ENCODE measurements around the gene ELMO1. TPM values are rescaled to one million over a fixed set of nuclear protein-coding genes. Genes with fewer than 3 reads are reported as not detected.

ELMO1 gene
- total and polyA plus RNA-seq, 10 of the 15 experiments (the other 5 are each of a cell fraction or from before 2014, with no cell fraction given): 22.6 to 85.9 (median 56.6) TPM

GRCh38 chr7:37443627-37444026, 5.0 kb downstream of the ELMO1 start:
- no peak for TF ChIP-seq FOS (IDR thresholded peaks at IDR 0.05; ENCODE audit: borderline replicate concordance, extremely low read depth, insufficient read length)
- TF ChIP-seq WRNIP1 (IDR thresholded peaks at IDR 0.05; ENCODE audit: borderline replicate concordance, low read depth, low read length): no peak
- no peak for TF ChIP-seq ZNF274 (IDR thresholded peaks at IDR 0.05; ENCODE audit: insufficient read depth, insufficient read length)
- TF ChIP-seq ZBED1 (IDR thresholded peaks at IDR 0.05; ENCODE audit: borderline replicate concordance): no peak
- H3K9ac ChIP-seq (ENCODE audit: control insufficient read depth, insufficient read depth, low read length): no peak overlapping the region
- RAD21 ChIA-PET (ENCODE audit: unreplicated experiment): no interaction called here
- H3K36me3 ChIP-seq (ENCODE audit: control insufficient read depth in 2 of 2, insufficient read depth in 2 of 2, low read length in 1 of 2): no peaks in the 10 kb centered on the region
- H3K79me2 ChIP-seq (ENCODE audit: control insufficient read depth, insufficient read depth, low read length): no peaks in the 10 kb centered on the region
- ATAC-seq (no peak), FAIRE-seq (no peak), DNase-seq (ENCODE audit: low read depth, low spot score) (no peak)
- CTCF ChIA-PET: no interaction called here
- WGBS (ENCODE audit: insufficient coverage, insufficient replicate concordance, low lambda C conversion rate, missing lambda C conversion rate): 0% methylated on average over 1 of the region's 1 CpG
- in situ Hi-C loops (cut with MboI) (no loop called here), intact Hi-C loops (cut with micrococcal nuclease; ENCODE audit: unreplicated experiment) (no loop called here)
- no peak overlapping the region for H3K27ac ChIP-seq (ENCODE audit: control insufficient read depth, insufficient read depth)
- no peaks in the 10 kb centered on the region for H3K4me1 ChIP-seq (ENCODE audit: control insufficient read depth, insufficient read depth, low read length)
- no peak overlapping the region for H3K4me2 ChIP-seq (ENCODE audit: control insufficient read depth, insufficient read depth)
- H2AFZ ChIP-seq (ENCODE audit: control insufficient read depth, low read depth, low read length): no peak overlapping the region
- H3K4me3 ChIP-seq: no peak overlapping the region
- BruUV-seq (replicated peaks): no TSS peak
- H3K9me3 ChIP-seq (replicated peaks; ENCODE audit: control insufficient read depth, insufficient read depth, low read length): no peaks in the 10 kb centered on the region
- no peaks in the 10 kb centered on the region; a peak in 1 of 4 replicates for H3K27me3 ChIP-seq (replicated peaks in 1 of 2; ENCODE audit: control insufficient read depth in 2 of 2, insufficient read depth in 2 of 2, low read length in 1 of 2)
- SMC1A ChIA-PET (ENCODE audit: uncharacterized antibody, unreplicated experiment): no interaction called here
- no peaks in the 10 kb centered on the region for H4K20me1 ChIP-seq (ENCODE audit: control insufficient read depth, insufficient read depth)
- POLR2A ChIA-PET: no interaction called here

GRCh38 chr7:37442268-37442667, 6.4 kb downstream of the ELMO1 start:
- ATAC-seq: no peak
- no TSS peak for BruUV-seq (replicated peaks)
- SMC1A ChIA-PET (ENCODE audit: uncharacterized antibody, unreplicated experiment): interaction anchor here (1.2 kb wide), 1 partner anchor 89 kb away, joined by 3 read pairs; no protein-coding TSS in a partner anchor
- no peak overlapping the region for H3K9ac ChIP-seq (ENCODE audit: control insufficient read depth, insufficient read depth, low read length)
- no peak for FAIRE-seq
- H3K4me1 ChIP-seq (ENCODE audit: control insufficient read depth, insufficient read depth, low read length): no peaks in the 10 kb centered on the region
- no peak overlapping the region for H3K4me2 ChIP-seq (ENCODE audit: control insufficient read depth, insufficient read depth)
- RAD21 ChIA-PET (ENCODE audit: unreplicated experiment): no interaction called here
- in situ Hi-C loops (cut with MboI) (no loop called here), intact Hi-C loops (cut with micrococcal nuclease; ENCODE audit: unreplicated experiment) (no loop called here)
- CTCF ChIA-PET: interaction anchor here (0.6 kb wide), 1 partner anchor 26 kb away, joined by 3 read pairs; no protein-coding TSS in a partner anchor
- H3K36me3 ChIP-seq (ENCODE audit: control insufficient read depth in 2 of 2, insufficient read depth in 2 of 2, low read length in 1 of 2): no peaks in the 10 kb centered on the region
- H3K79me2 ChIP-seq (ENCODE audit: control insufficient read depth, insufficient read depth, low read length): no peaks in the 10 kb centered on the region
- WGBS (ENCODE audit: insufficient coverage, insufficient replicate concordance, low lambda C conversion rate, missing lambda C conversion rate): 65% methylated on average over 4 of the region's 4 CpGs
- H3K27me3 ChIP-seq (replicated peaks in 1 of 2; ENCODE audit: control insufficient read depth in 2 of 2, insufficient read depth in 2 of 2, low read length in 1 of 2): no peaks in the 10 kb centered on the region; a peak in 1 of 4 replicates
- H2AFZ ChIP-seq (ENCODE audit: control insufficient read depth, low read depth, low read length): no peak overlapping the region
- H3K4me3 ChIP-seq: no peak overlapping the region
- H3K9me3 ChIP-seq (replicated peaks; ENCODE audit: control insufficient read depth, insufficient read depth, low read length): no peaks in the 10 kb centered on the region
- POLR2A ChIA-PET: no interaction called here
- H3K27ac ChIP-seq (ENCODE audit: control insufficient read depth, insufficient read depth): no peak overlapping the region
- no peak for DNase-seq (ENCODE audit: low read depth, low spot score)
- no peaks in the 10 kb centered on the region for H4K20me1 ChIP-seq (ENCODE audit: control insufficient read depth, insufficient read depth)
- TF ChIP-seq BCL3 (IDR thresholded peaks at IDR 0.05; ENCODE audit: borderline replicate concordance, insufficient read depth, low read depth, low read length, poor library complexity, severe bottlenecking): no peak
- no peak for TF ChIP-seq ESRRA (IDR thresholded peaks at IDR 0.05; ENCODE audit: low read length)
- TF ChIP-seq ZNF217 (IDR thresholded peaks at IDR 0.05): no peak
- no peak for TF ChIP-seq MYB (IDR thresholded peaks at IDR 0.05; ENCODE audit: borderline replicate concordance, low read depth, low read length)
- no peak for TF ChIP-seq ZNF24 (IDR thresholded peaks at IDR 0.05)
- no peak for TF ChIP-seq RELA (IDR thresholded peaks at IDR 0.05; ENCODE audit: borderline replicate concordance, partially characterized antibody)
- no peak for TF ChIP-seq RUNX3 (IDR thresholded peaks at IDR 0.05; ENCODE audit: low read length)
- no peak for TF ChIP-seq JUNB (IDR thresholded peaks at IDR 0.05)
- TF ChIP-seq CHD2 (IDR thresholded peaks at IDR 0.05; ENCODE audit: borderline replicate concordance, low read depth, low read length): no peak
- no peak for TF ChIP-seq SUPT20H (IDR thresholded peaks at IDR 0.05; ENCODE audit: borderline replicate concordance, control insufficient read depth, low read depth, low read length)

Measured in GM12878 (cell line).